Measurements from ENCODE around the gene AK9.
"Not testable (repeated sequence)": the region's sequence is repeated elsewhere in the genome, so short reads cannot be mapped to it uniquely, and the experiment has no call there.

The AK9 gene

DNA sequence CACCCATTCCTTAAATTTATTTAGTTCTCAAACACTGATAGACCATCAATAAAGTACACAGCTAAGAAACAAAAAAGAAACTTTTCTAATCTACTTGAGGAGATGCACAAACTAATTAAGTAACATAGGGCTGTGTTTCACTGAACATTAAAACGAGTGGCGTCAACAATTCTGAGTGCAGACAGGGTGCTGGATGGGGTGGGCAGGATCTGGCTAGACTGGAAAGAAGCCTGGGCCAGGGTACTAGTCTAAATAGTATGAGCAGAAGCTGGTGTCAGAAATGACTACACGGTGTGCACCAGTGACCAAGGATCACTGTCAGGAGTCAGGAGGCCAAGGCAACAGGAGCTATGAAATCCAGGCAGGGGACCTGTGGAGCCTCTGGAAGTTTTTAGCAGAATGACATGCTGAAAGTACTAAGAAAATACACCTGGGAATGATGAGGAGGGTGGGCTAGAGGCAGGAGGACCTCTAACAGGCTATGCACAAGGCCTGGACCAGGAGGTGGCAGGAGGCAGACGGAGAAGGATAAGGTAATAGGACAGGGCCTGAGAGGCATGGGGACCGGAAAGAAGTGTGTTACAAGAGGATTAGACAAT, 221.3 kb downstream of the AK9 start:
- DNase-seq (ENCODE audit: low spot score) = no peak
- TF ChIP-seq, protein P1, sequence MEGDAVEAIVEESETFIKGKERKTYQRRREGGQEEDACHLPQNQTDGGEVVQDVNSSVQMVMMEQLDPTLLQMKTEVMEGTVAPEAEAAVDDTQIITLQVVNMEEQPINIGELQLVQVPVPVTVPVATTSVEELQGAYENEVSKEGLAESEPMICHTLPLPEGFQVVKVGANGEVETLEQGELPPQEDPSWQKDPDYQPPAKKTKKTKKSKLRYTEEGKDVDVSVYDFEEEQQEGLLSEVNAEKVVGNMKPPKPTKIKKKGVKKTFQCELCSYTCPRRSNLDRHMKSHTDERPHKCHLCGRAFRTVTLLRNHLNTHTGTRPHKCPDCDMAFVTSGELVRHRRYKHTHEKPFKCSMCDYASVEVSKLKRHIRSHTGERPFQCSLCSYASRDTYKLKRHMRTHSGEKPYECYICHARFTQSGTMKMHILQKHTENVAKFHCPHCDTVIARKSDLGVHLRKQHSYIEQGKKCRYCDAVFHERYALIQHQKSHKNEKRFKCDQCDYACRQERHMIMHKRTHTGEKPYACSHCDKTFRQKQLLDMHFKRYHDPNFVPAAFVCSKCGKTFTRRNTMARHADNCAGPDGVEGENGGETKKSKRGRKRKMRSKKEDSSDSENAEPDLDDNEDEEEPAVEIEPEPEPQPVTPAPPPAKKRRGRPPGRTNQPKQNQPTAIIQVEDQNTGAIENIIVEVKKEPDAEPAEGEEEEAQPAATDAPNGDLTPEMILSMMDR (IDR thresholded peaks at IDR 0.05; ENCODE audit: borderline replicate concordance, control extremely low read depth, extremely low read depth, insufficient read depth, missing control alignments) = no peak

DNA sequence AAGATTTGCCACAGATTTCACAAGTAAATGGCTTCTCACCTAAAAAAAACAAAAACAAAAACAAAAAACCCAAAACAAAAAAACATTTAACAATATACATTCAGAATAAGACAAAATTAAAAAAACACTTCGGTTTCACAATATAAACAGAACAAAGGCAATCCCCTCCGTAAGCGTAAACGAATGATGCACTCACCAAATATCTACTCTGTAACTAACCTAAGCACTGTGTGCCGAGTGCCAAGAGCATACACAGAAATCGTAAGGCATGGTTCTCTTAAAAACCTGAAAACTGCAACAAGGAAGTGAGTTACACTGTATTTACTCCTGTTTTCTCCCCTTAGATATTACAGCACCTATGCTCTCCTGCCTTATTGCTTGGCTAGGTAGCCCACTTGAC, 223.3 kb downstream of the AK9 start:
- TF ChIP-seq, protein P1 (IDR thresholded peaks at IDR 0.05; ENCODE audit: borderline replicate concordance, control extremely low read depth, extremely low read depth, insufficient read depth, missing control alignments) = no peak
- in situ Hi-C loops (cut with MboI; ENCODE audit: low sequenced_read_pairs, unreplicated experiment) = no loop called here
- DNase-seq (ENCODE audit: low spot score) = no peak

More for the DNA sequence above, 221.3 kb downstream of the AK9 start:
- in situ Hi-C loops (cut with MboI; ENCODE audit: low sequenced_read_pairs, unreplicated experiment) = no loop called here

DNA sequence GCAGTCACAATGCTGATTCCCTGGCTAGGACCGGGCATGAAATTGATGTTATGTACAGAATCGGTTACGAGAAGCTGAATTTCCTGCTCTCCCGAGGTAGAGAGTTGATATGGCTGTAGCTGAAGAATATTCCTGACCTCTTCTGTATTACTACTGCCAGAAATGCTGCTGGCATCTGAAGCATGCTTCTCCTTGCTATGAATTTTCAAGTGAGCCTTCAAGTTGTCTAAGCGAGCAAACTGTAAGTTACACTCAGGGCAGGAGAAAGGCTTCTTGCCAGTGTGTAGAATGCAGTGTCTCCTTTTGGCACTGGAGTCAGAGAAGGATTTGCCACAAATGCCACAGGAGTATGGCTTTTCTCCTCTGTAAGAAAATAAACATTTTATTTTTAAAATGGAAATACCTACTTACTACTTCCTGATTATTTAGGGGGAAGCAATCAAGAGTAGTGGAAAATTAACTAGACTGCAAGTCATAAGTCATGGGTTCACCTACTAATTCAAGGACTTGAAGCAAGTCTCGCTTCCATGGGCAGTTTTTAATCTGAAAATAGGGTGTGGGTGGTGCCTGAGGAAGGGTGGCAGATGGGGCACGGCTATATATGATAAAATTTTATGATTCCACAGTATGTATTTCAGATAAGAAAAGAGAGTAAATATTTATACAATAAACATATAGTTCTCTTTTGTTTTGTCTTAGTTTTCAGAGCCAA, 224.6 kb downstream of the AK9 start:
- DNase-seq (ENCODE audit: low spot score) = no peak
- TF ChIP-seq, protein P1 (IDR thresholded peaks at IDR 0.05; ENCODE audit: borderline replicate concordance, control extremely low read depth, extremely low read depth, insufficient read depth, missing control alignments) = no peak
- in situ Hi-C loops (cut with MboI; ENCODE audit: low sequenced_read_pairs, unreplicated experiment) = no loop called here

DNA sequence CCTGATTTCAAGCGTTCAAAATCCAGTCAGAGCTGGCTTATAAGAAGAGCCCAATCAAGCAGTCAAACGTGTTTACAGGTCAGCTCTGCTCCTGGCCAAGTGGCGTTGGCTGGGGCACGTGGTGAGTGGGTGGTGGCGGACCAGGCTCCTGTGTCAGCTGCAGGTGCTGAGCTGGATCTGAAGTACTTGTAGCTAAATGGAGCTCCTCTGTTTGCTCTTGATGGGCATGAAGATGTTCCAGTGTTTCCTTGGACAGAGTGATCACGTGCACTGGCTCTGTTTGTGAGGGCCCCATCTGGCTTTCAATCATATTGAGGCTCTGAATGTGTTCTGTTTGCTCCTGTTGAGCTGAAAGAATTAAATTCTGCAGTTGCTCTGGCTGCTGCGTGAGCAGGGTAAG, 225.2 kb downstream of the AK9 start:
- in situ Hi-C loops (cut with MboI; ENCODE audit: low sequenced_read_pairs, unreplicated experiment) = no loop called here
- TF ChIP-seq, protein P1 (IDR thresholded peaks at IDR 0.05; ENCODE audit: borderline replicate concordance, control extremely low read depth, extremely low read depth, insufficient read depth, missing control alignments) = no peak
- DNase-seq (ENCODE audit: low spot score) = no peak

DNA sequence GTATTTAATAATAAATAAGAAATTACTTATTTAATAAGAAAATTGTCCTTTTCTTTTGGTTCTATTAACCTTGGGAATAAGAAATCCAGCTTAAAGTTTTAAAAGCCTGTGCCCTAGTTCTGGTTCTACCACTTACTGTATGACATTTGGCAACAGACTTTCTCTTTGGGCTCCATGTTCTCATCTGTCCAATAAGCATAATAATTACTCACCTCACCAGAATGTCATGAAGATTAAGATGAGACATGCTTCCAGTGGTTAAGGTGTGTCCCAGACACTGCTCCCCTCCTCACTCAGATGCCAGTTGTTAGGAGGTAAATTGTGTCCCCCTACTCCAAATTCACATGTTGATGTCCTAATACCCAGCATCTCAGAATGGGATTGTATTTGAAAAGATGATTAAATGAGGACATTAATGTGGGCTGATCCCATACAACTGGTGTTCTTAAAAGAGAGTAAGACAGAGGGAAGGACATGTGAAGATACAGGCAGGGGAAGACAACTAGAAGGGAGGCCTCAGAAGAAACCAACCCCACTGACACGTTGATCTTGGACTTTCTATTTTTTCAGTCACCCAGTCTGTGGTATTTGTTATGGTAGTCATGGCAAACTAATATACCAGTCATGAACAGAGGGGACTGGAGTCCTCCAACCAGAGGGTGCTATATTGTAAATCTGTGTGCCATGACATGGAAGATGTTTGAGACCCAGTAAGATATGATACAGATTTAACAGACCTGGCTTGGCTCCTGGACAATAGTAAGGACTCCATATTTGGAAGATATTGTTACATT, 229.1 kb downstream of the AK9 start:
- TF ChIP-seq, protein P1 (IDR thresholded peaks at IDR 0.05; ENCODE audit: borderline replicate concordance, control extremely low read depth, extremely low read depth, insufficient read depth, missing control alignments) = no peak
- no peak for DNase-seq (ENCODE audit: low spot score)
- in situ Hi-C loops (cut with MboI; ENCODE audit: low sequenced_read_pairs, unreplicated experiment) = no loop called here

DNA sequence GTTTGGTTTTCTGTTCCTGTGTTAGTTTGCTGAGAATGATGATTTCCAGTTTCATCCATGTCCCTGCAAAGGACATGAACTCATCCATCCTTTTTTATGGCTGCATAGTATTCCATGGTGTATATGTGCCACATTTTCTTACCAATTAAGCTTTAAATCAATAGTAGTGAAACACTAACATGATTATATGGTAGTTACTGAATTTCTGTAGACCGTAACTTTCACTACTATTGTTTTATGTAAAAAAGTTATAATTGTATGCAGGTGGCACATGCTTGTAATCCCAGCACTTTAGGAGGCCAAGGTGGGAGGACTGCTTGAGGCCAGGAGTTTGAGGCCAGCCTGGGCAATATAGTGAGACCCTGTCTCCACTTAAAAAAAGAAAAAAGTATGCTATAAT, 229.8 kb downstream of the AK9 start:
- DNase-seq (ENCODE audit: low spot score); in situ Hi-C loops (cut with MboI; ENCODE audit: low sequenced_read_pairs, unreplicated experiment): not testable (repeated sequence)
